ENCODE results near the gene MACROD2.

Gene MACROD2

DNA sequence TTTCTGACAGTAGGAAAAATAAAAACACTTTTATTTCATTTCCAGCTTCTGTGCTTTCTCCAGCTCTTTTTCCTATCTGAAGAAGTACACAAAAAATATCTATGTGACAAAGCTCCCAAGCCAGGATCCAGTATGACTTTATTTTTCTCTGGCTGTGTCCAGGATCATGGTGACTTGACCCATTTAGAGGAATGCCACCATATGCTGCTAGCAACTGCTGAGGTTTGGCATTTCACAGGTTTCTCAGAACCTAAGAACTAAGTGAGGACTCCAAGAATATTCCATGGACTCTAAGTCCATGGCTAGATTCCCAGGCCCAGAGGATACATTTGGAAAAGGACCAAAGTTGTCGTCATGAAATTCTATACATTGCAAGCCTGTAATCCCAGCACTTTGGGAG is 1218.7 kb downstream of the MACROD2 start:
- no peak for TF ChIP-seq ZFX (IDR thresholded peaks at IDR 0.05; ENCODE audit: borderline replicate concordance)
- TF ChIP-seq, protein P1, sequence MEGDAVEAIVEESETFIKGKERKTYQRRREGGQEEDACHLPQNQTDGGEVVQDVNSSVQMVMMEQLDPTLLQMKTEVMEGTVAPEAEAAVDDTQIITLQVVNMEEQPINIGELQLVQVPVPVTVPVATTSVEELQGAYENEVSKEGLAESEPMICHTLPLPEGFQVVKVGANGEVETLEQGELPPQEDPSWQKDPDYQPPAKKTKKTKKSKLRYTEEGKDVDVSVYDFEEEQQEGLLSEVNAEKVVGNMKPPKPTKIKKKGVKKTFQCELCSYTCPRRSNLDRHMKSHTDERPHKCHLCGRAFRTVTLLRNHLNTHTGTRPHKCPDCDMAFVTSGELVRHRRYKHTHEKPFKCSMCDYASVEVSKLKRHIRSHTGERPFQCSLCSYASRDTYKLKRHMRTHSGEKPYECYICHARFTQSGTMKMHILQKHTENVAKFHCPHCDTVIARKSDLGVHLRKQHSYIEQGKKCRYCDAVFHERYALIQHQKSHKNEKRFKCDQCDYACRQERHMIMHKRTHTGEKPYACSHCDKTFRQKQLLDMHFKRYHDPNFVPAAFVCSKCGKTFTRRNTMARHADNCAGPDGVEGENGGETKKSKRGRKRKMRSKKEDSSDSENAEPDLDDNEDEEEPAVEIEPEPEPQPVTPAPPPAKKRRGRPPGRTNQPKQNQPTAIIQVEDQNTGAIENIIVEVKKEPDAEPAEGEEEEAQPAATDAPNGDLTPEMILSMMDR (IDR thresholded peaks at IDR 0.05), result no peak
- H3K27ac ChIP-seq, result no peak overlapping the region

DNA sequence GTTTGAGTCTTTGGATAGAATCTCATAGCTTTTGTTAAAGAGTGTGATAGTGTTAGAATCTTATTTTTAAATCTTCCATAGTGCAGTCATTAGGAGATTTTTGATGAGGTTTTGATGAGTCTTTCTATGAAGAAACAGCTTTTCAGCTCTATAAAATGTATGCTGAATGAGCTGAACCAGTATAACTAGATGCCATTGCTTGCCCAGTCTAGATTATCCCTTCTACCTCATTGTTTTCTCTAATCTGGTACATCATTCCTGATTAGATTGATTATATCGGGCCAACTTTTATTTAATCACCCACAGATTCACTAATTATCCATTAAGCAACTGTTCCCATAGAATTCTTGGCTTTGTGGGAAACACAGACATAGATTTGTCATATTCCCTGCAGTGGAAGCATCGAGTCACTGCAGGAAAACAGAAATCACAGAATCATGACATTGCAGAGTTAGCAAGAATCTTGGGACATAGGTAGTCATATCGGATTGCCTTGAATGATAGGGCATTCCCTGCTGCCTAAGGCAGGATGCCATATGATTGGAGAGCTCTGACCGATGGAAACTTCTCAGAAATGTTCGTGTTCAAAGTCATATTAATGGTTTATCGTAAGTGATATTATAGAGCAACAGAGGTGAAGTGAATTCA is 1224.8 kb downstream of the MACROD2 start:
- TF ChIP-seq, protein P1 (IDR thresholded peaks at IDR 0.05), result no peak
- TF ChIP-seq ZFX (IDR thresholded peaks at IDR 0.05; ENCODE audit: borderline replicate concordance), result no peak
- no peak overlapping the region for H3K27ac ChIP-seq

DNA sequence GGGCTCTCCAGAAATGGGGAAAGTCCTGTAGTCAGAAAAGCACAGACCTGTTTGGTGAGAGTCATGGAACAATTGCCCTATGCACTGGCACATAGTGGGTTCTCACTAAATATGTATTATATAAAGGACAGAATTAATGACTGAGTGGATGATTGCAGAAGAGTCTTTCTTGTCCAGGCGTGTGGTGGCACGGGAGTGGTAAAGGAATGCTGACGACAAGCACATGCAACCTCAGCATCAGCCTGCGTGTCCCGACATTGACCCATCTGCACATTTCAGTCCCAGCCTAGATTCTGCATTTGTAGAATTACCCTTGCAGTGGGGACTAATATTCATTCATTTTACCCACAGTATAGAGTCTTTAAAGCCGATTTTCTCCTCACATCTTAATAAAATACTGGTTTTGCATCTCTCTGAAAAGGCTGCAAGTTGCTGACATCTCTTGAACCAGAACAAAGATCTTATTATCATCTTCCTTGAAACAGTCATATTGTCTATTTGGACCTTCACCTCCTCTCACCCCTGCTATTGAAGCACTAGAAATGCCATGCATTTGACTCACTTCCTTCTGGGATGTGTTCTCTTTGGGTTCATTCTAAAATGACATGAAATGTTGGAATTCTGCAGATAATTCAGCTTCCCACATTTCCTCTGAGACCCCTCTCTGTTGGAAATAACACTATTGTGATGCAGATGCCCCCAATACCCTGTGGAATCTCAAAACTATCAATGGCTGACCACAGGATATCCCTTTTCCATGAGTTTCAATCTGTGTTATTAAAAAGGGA is 1225.7 kb downstream of the MACROD2 start:
- H3K27ac ChIP-seq, result no peak overlapping the region
- TF ChIP-seq ZFX (IDR thresholded peaks at IDR 0.05; ENCODE audit: borderline replicate concordance), result no peak
- TF ChIP-seq, protein P1 (IDR thresholded peaks at IDR 0.05), result no peak

DNA sequence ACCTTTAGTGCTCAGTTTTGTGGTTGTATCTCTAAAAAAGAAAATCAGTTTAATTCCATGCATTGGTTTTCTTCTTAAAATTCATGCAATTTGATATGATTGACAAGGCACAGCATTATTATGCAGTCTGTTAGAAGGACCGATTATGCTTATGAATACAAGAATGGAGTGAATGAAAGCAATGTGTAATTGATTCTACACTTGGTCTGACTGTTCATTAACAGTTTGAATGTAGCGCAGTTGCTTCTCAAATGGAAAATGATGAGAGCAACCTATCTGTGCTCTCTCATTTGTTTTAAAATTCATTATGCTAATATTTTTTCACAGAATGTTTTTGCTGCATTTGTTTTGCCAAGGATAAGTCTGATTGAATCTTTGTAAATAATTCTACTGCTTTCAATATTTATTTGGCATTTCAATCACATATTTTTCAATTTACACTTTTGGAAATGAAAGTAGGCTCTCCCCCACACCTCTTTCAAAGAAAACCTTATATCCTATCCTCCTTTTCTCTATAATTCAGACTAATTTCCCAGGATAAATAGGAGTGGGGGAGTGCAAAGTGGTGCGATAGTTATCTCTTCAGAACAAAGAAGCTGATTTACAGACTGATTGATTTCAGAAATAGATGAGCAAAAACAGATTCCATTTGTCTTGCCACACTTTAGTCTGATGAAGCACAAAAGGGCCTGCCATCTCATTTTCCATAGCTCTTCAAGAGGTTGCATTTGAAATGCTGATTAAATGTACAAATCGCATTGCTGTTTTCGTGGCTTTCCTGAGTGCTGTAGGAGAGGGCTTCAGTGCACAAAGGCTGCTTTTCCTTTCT is 1227.4 kb downstream of the MACROD2 start:
- no peak overlapping the region for H3K27ac ChIP-seq
- TF ChIP-seq ZFX (IDR thresholded peaks at IDR 0.05; ENCODE audit: borderline replicate concordance), result no peak
- TF ChIP-seq, protein P1 (IDR thresholded peaks at IDR 0.05), result no peak

DNA sequence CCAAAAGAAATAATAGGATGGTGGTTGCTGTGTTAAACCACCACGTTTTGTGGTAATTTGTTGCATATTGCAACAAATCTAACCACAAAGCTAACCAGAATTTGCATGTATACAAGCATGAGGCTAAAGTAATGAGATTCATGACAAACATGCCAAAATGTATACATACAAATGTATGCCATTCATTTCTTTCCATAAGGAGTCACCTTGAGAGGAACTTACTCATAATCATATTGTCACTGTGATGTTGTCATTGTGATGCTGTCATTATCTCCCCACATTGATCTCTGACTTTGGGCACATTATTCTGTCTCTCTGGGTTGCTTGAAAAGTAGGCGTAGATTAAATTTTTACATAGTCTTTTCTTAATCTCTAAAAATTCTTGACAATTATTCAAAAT is 1228.9 kb downstream of the MACROD2 start:
- TF ChIP-seq ZFX (IDR thresholded peaks at IDR 0.05; ENCODE audit: borderline replicate concordance), result no peak
- TF ChIP-seq, protein P1 (IDR thresholded peaks at IDR 0.05), result no peak
- no peak overlapping the region for H3K27ac ChIP-seq

DNA sequence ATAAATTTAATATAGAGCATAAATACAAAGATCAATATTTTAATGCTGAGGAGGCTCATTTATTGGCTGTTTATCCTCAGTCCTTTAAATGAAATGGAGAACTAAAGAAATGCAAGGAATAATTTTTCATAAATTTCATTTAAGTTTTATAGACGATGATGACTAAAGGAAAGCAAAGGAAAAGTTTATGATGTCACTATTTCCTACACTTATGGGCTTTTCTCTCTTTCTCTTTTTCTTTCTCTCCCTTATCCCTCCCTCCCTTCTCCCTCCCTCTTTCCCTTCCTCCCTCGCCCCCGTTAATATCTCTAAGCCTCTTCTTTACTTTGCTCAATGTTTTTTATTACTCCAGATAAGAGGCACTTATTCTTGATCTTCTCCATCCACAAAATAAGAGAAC is 1231.8 kb downstream of the MACROD2 start:
- TF ChIP-seq, protein P1 (IDR thresholded peaks at IDR 0.05), result no peak
- no peak for TF ChIP-seq ZFX (IDR thresholded peaks at IDR 0.05; ENCODE audit: borderline replicate concordance)
- no peak overlapping the region for H3K27ac ChIP-seq
